Activated T-cell treated with anti-CD3 and anti-CD28 coated beads, Interleukin-2, amount 50 U/mL, for 4 hours (primary cell): Measurements from ENCODE around the gene NR6A1. TPM values are rescaled to one million over a fixed set of nuclear protein-coding genes. Genes with fewer than 3 reads are reported as not detected.

Experiments
- ATAC-seq, 2 donors: fragments of 200-7000 bp; cut with Tn5 transposase; one replicate each; pipeline ENCODE4 v1.10.0; 2021
- DNase-seq: peaks from one replicate; pipeline ENCODE4 v3.0.0-alpha.2; 2020
- H3K27me3 Mint-ChIP-seq: one replicate; pipeline ENCODE4 v1.8.0; 2021; ENCODE audit warnings: low read depth, mixed read lengths
- H3K36me3 Mint-ChIP-seq: one replicate; pipeline ENCODE4 v1.8.0; 2022; ENCODE audit warnings: mixed read lengths; ENCODE audit not compliant: insufficient read depth
- H3K4me1 Mint-ChIP-seq: one replicate; pipeline ENCODE4 v1.8.0; 2021; ENCODE audit warnings: low read depth, mixed read lengths
- H3K4me3 Mint-ChIP-seq: one replicate; pipeline ENCODE4 v1.8.0; 2021; ENCODE audit warnings: mild to moderate bottlenecking, moderate library complexity, mixed read lengths
- H3K9me3 Mint-ChIP-seq: one replicate; pipeline ENCODE4 v1.8.0; 2021; ENCODE audit warnings: mixed read lengths
- total RNA-seq, 3 donors: library from RNA; stranded (reverse); gene quantifications; one replicate each; pipeline ENCODE4 v1.2.1, GENCODE V29; 2021

Gene NR6A1
- total RNA-seq, 3 donors from 2014 or later: 2.3 to 3.5 (median 2.7) TPM

GRCh38 chr9:124501771-124502320, 269.3 kb downstream of the NR6A1 start:
- Mint-ChIP-seq H3K4me3 (no peak overlapping the region), H3K4me1 (peaks cover 8% of the 10 kb centered on the region), H3K27me3 (peaks cover 43% of the 10 kb centered on the region), H3K36me3 (no peaks in the 10 kb centered on the region), H3K9me3 (no peaks in the 10 kb centered on the region)
- DNase-seq (no peak), ATAC-seq (no peak)

- no peak for ATAC-seq
- H3K4me3 Mint-ChIP-seq: no peak overlapping the region
- peaks cover 12% of the 10 kb centered on the region for H3K4me1 Mint-ChIP-seq
- peaks cover 35% of the 10 kb centered on the region for H3K27me3 Mint-ChIP-seq
- DNase-seq: no peak
- H3K9me3 Mint-ChIP-seq: no peaks in the 10 kb centered on the region
- no peaks in the 10 kb centered on the region for H3K36me3 Mint-ChIP-seq
These were observed 270.1 kb downstream of the NR6A1 start for GRCh38 chr9:124500796-124501611.

GRCh38 chr9:124500028-124500795, 270.9 kb downstream of the NR6A1 start:
- no peak for DNase-seq

GRCh38 chr9:124499216-124499615, 271.9 kb downstream of the NR6A1 start:
- no peaks in the 10 kb centered on the region for H3K9me3 Mint-ChIP-seq
- H3K4me3 Mint-ChIP-seq: no peak overlapping the region
- no peak for DNase-seq
- ATAC-seq: no peak
- H3K27me3 Mint-ChIP-seq: peaks cover 27% of the 10 kb centered on the region
- no peaks in the 10 kb centered on the region for H3K36me3 Mint-ChIP-seq
- H3K4me1 Mint-ChIP-seq: peaks cover 16% of the 10 kb centered on the region

More at GRCh38 chr9:124500028-124500795, 270.9 kb downstream of the NR6A1 start:
- Mint-ChIP-seq H3K27me3 (peaks cover 29% of the 10 kb centered on the region), H3K4me3 (no peak overlapping the region), H3K4me1 (peaks cover 16% of the 10 kb centered on the region), H3K9me3 (no peaks in the 10 kb centered on the region), H3K36me3 (no peaks in the 10 kb centered on the region)
- no peak for ATAC-seq

GRCh38 chr9:124498499-124499146, 272.5 kb downstream of the NR6A1 start:
- Mint-ChIP-seq H3K4me1 (peaks cover 11% of the 10 kb centered on the region), H3K4me3 (no peak overlapping the region), H3K9me3 (no peaks in the 10 kb centered on the region), H3K36me3 (no peaks in the 10 kb centered on the region), H3K27me3 (peaks cover 22% of the 10 kb centered on the region)
- no peak for DNase-seq
- no peak for ATAC-seq

GRCh38 chr9:124498040-124498439, 273.1 kb downstream of the NR6A1 start:
- ATAC-seq: no peak
- Mint-ChIP-seq H3K4me3 (no peak overlapping the region), H3K4me1 (peaks cover 10% of the 10 kb centered on the region), H3K36me3 (no peaks in the 10 kb centered on the region), H3K27me3 (peaks cover 19% of the 10 kb centered on the region), H3K9me3 (no peaks in the 10 kb centered on the region)
- DNase-seq: no peak

GRCh38 chr9:124497441-124497840, 273.7 kb downstream of the NR6A1 start:
- ATAC-seq (no peak), DNase-seq (no peak)
- H3K4me3 Mint-ChIP-seq: no peak overlapping the region
- H3K36me3 Mint-ChIP-seq: no peaks in the 10 kb centered on the region
- H3K9me3 Mint-ChIP-seq: no peaks in the 10 kb centered on the region
- H3K4me1 Mint-ChIP-seq: peaks cover 10% of the 10 kb centered on the region
- peaks cover 18% of the 10 kb centered on the region for H3K27me3 Mint-ChIP-seq

GRCh38 chr9:124496463-124496862, 274.6 kb downstream of the NR6A1 start:
- no peaks in the 10 kb centered on the region for H3K9me3 Mint-ChIP-seq
- no peaks in the 10 kb centered on the region for H3K36me3 Mint-ChIP-seq
- no peak overlapping the region for H3K4me3 Mint-ChIP-seq
- peaks cover 12% of the 10 kb centered on the region for H3K27me3 Mint-ChIP-seq
- peaks cover 10% of the 10 kb centered on the region for H3K4me1 Mint-ChIP-seq
- no peak for DNase-seq
- ATAC-seq: no peak

GRCh38 chr9:124496075-124496449, 275.0 kb downstream of the NR6A1 start:
- no peak overlapping the region for H3K4me3 Mint-ChIP-seq
- no peak for DNase-seq
- ATAC-seq: no peak

GRCh38 chr9:124495126-124496074, 275.7 kb downstream of the NR6A1 start:
- Mint-ChIP-seq H3K36me3 (no peaks in the 10 kb centered on the region), H3K9me3 (no peaks in the 10 kb centered on the region), H3K4me1 (peaks cover 10% of the 10 kb centered on the region), H3K4me3 (no peak overlapping the region), H3K27me3 (peaks cover 8% of the 10 kb centered on the region)
- DNase-seq (no peak), ATAC-seq (no peak)

More at GRCh38 chr9:124496075-124496449, 275.0 kb downstream of the NR6A1 start:
- H3K36me3 Mint-ChIP-seq: no peaks in the 10 kb centered on the region
- no peaks in the 10 kb centered on the region for H3K9me3 Mint-ChIP-seq
- peaks cover 10% of the 10 kb centered on the region for H3K4me1 Mint-ChIP-seq
- peaks cover 12% of the 10 kb centered on the region for H3K27me3 Mint-ChIP-seq

GRCh38 chr9:124493794-124494479, 277.2 kb downstream of the NR6A1 start:
- Mint-ChIP-seq H3K36me3 (no peaks in the 10 kb centered on the region), H3K27me3 (peaks cover 4% of the 10 kb centered on the region)
- no peak for ATAC-seq

GRCh38 chr9:124493218-124493617, 277.9 kb downstream of the NR6A1 start:
- ATAC-seq: no peak

More at GRCh38 chr9:124493794-124494479, 277.2 kb downstream of the NR6A1 start:
- DNase-seq: no peak
- Mint-ChIP-seq H3K9me3 (no peaks in the 10 kb centered on the region), H3K4me1 (peaks cover 8% of the 10 kb centered on the region), H3K4me3 (no peak overlapping the region)

GRCh38 chr9:124492818-124493217, 278.3 kb downstream of the NR6A1 start:
- Mint-ChIP-seq H3K4me1 (peaks cover 8% of the 10 kb centered on the region), H3K36me3 (no peaks in the 10 kb centered on the region), H3K4me3 (no peak overlapping the region), H3K9me3 (no peaks in the 10 kb centered on the region), H3K27me3 (peaks cover 4% of the 10 kb centered on the region)
- no peak for DNase-seq
- no peak for ATAC-seq

More at GRCh38 chr9:124493218-124493617, 277.9 kb downstream of the NR6A1 start:
- H3K9me3 Mint-ChIP-seq: no peaks in the 10 kb centered on the region
- peaks cover 8% of the 10 kb centered on the region for H3K4me1 Mint-ChIP-seq
- no peak overlapping the region for H3K4me3 Mint-ChIP-seq
- H3K36me3 Mint-ChIP-seq: no peaks in the 10 kb centered on the region
- H3K27me3 Mint-ChIP-seq: peaks cover 4% of the 10 kb centered on the region
- no peak for DNase-seq
